Measurements from ENCODE around the gene GNG14.
"Not testable (repeated sequence)": the region's sequence is repeated elsewhere in the genome, so short reads cannot be mapped to it uniquely, and the experiment has no call there.

GNG14 gene

GRCh38 chr19:12667731-12668302, 20.0 kb upstream of the GNG14 start:
- DNase-seq (ENCODE audit: low read depth) = no peak

GRCh38 chr19:12668346-12668745, 19.5 kb upstream of the GNG14 start:
- no peak for DNase-seq (ENCODE audit: low read depth)

DNA sequence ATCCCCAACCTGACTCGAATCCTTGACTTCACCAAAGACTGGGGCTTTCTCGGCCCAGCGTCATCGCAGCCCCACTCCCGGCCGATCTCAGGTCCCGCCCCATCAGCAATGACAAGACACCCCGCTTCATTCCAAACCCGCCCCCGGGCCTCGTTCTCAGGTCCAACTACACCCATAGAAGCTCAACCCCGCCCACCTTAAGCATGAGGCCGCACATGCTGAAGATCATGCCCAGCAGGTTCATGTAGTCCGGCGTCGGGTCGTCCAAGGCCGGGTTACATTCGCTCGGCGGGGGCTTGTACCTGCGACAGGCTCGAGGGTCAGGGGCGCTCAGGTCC, 18.9 kb upstream of the GNG14 start:
- peak; percentile 26 for DNase-seq (ENCODE audit: low read depth)

GRCh38 chr19:12669270-12670158, 18.3 kb upstream of the GNG14 start:
- peak; percentile 66 for DNase-seq (ENCODE audit: low read depth)

DNA sequence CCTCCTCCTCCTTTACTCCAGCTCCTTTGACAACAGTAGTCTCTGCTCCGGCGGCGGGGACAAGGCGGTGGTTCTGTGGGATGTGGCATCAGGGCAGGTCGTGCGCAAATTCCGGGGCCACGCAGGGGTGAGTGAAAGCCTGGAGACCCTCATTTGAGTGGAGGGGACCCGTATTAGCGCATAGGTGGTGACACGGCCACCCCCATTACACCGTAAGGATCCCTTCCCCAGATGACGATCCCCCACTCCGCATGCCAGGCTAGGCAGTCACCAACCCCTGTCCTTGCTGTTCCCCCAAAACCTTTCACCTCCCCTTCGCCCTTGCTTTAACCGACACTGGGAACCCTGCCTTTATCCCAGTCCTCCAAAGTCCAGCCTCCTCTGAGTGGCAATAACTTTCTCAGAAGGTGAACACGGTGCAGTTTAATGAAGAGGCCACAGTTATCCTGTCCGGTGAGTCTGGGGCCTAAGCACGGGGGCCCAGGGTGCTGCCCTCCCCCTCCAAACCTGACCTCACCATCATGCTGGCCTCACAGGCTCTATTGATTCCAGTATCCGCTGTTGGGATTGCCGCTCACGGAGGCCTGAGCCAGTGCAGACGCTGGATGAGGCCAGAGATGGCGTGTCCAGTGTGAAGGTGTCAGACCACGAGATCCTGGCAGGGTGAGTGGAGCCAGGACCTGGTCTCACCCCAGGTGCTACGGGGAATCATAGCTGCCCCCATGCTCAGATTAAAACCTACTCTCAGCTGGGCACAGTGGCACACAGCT, 17.5 kb upstream of the GNG14 start:
- DNase-seq (ENCODE audit: low read depth) = no peak

DNA sequence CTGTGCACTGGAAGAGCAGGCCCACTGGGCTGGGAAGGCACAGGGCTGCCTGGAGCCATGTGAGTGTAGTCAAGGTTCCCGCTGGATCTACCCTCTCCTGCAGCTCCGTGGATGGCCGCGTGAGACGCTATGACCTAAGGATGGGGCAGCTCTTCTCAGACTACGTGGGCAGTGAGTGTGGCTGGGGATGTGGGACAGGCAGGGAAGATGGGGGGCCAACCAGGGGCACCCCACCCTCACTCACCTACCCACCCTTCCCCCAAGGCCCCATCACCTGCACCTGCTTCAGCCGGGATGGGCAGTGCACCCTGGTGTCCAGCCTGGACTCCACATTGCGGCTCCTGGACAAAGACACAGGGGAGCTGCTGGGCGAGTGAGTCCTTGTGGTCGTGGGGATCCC, 15.1 kb upstream of the GNG14 start:
- no peak for DNase-seq (ENCODE audit: low read depth)

DNA sequence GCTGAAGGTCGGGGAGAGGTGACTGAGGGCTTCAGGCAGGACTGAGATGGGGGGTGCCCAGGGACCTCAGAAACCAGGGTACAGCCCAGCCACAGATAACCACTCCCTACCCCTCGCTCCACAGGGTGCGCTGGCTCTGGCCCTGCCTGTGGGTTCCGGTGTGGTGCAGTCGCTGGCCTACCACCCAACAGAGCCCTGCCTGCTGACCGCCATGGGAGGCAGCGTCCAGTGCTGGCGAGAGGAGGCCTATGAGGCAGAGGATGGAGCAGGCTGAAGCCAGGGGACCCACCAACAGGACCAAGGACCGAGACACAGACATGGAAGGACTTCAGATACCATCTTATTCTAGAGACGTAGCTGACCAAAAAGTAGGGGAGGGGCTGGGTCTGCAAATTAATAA, 12.4 kb upstream of the GNG14 start:
- DNase-seq (ENCODE audit: low read depth) = no peak

- DNase-seq (ENCODE audit: low read depth) = no peak
These were observed 11.9 kb upstream of the GNG14 start for GRCh38 chr19:12675940-12676339.

DNA sequence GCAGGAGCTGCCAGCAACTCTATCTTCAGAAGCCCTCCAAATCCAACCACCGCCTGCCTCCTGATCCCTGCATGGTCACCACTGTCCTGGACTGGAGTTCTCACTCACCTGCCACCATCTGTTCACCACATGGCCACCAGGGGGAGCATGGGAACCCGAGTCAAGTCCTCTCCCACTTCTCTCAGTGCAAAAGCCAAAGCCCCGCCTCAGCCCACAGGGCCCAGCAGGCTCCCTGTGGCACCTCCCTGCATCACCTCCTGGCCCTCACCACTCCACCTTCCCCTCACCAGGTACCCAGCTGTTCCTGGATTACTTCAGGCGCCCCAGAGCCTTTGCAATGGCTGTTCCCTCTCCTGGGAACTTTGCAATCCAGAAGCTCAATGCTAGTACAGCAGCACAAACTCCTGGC, 11.4 kb upstream of the GNG14 start:
- DNase-seq (ENCODE audit: low read depth) = peak; percentile 47

DNA sequence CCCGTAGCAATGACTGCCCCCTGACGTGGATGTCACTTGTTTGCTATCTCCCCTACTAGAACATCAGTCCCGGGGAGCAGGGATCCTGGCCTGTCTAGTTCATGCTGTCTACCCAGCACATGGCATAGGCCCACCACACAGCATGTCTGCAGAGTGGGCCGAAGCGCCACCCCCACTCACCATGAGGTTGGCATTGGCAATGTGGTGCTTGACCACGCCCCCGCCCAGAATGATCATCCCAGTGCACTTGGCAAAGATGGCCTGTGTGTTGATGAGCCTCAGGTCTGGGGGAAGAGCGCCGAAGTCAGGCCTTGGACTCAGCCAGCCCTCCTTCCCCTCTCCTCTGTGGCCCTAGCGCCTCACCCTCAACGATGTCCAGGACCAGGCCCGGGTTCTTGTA, 10.9 kb upstream of the GNG14 start:
- no peak for DNase-seq (ENCODE audit: low read depth)

DNA sequence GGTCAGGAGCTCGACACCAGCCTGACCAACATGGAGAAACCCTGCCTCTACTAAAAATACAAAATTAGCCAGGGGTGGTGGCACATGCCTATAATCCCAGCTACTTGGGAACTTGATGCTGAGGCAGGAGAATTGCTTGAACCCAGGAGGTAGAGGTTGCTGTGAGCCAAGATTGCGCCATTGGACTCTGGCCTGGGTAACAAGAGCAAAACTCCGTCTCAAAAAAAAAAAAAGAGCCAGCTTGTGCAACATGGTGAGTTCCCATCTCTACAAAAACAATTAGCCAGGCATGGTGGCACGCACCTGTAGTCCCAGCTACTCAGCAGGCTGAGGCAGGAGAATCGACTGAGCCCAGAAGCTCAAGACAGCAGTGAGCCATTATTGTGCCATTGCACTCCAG, 9.8 kb upstream of the GNG14 start:
- not testable (repeated sequence) for DNase-seq (ENCODE audit: low read depth)

DNA sequence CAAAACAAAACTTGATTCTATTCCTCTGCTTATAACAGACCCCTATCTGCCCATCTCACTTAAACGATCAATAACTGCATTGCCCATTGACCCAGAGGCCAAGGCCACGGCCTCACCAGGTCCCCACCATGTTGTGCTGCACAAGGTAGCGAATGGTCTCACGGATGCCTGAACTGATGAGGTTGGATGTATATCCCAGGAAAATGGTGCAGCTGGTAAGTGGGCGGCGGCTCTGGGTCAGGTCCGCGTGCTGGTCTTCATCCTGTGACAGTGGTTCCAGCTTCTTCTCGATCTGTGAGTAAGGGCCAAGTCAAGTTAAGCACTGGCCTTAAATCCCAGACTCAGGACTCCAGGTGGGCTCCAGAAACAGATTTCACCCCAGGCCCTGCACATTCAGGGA, 7.8 kb upstream of the GNG14 start:
- DNase-seq (ENCODE audit: low read depth) = no peak

GRCh38 chr19:12681074-12681987, 6.5 kb upstream of the GNG14 start, which contains the start of gene DHPS:
Gene DHPS (minus strand): TSS chr19:12681880. CDS start chr19:12681766, 114 bp downstream.
- DNase-seq (ENCODE audit: low read depth) = peak; percentile 97

GRCh38 chr19:12685831-12686230, 2.0 kb upstream of the GNG14 start:
- DNase-seq (ENCODE audit: low read depth) = no peak

- DNase-seq (ENCODE audit: low read depth) = no peak
These were observed 1.2 kb downstream of the GNG14 start for GRCh38 chr19:12689012-12689411.

DNA sequence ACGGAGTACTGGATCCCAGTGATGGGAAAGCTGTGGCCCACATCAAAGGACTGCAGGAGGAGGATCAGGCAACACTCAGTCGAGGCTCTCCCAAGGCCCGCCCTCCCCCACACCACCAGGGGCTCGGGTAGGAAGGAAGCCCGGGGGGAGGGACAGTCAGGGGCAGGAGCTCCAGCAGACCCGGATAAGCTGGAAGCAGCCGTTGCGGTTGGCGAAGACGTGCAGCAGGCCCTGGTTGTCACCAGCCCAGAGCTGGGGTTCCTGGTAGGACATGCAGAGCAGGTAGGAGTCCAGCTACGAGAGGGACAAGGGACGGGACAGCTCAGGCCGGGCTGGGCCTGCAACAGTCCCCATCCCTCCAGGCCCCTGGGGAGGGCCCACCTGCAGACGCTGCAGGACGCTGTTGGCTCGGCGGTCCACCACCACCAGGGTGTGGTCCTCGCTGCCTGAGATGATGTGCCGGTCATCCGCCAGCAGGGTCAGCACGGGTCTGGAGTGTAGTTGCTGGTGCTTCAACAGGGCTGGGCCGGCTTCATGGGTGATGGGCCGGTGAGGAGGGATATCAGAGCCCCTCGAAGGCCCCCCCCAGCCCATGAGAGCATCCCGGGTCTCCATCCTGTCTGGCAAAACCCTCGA, 1.9 kb downstream of the GNG14 start:
- DNase-seq (ENCODE audit: low read depth) = no peak

DNA sequence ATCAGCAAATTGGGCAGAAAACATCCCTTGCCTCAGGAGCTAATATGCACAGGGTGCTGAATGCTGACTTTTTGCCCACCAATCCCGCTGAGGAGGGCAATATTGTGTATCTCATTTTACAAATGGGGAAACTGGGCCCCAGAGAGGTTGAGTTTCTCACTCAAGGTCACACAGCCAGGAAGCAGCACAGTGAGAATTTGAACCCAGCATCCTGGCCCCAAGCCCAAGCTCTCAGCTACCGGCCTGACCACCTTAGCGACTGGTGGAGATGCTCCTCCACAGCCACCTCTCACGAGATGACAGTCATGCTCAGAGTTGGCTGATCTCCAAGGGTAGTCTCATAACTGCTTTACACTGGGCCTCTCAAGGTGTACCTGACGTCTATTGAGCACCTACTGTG, 5.2 kb downstream of the GNG14 start:
- DNase-seq (ENCODE audit: low read depth) = no peak

DNA sequence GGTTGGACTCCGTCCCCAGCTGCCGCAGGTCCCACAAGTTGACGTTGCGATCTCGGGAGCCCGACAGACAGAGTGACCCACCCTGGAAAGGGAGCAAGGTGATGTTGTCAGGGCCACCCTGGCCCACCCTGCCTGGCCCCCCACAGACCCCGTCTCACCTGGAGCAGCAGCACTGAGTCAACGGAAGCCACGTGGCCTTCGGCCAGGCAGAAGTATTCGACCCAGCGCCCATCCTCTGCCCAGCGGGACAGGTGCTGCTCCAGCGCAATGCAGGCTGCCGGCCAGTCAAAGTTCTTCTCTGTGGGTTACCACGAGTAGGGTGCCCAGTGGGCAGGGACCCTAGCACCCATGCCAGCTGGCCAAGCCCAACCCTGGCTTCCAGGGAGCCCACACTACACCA, 6.8 kb downstream of the GNG14 start:
- DNase-seq (ENCODE audit: low read depth) = no peak

DNA sequence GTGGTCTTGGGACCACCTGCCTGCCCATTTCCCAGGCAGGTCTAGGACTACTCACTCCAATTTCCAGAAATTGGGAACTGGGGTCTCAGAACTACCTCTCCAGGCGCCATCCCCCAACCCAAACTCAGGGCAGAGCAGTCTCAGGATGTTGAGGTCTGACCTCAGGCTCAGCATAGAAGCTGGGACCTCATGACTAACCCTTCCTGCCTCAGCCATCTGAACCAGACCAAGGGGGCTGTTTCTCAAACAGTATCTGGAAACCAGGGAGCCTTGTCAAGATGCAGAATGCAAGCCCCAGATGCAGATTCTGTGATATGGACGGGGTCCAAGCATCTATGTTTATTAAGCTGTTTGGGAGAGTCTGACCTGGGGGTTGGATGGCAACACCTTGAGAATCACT, 7.3 kb downstream of the GNG14 start:
- DNase-seq (ENCODE audit: low read depth) = no peak

- no peak for DNase-seq (ENCODE audit: low read depth)
These were observed 7.7 kb downstream of the GNG14 start for GRCh38 chr19:12695514-12695913.

DNA sequence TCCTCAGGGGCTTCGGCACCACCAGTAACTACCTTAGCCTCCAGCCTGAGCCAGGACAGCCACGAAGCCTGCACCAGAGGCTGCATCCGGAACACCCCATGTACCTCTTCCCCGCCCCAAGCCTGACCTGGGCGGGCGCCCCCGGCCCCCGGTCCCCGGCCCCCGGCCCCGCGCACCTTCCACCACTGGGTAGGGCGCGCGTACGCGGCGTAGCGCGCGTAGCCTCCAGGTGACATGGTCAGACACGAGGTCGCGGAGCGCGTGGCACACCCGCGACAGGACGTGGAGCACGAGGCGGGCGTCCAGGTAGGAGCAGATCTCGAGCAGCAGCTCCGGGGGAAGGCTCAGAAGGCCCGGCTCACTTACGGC, 8.2 kb downstream of the GNG14 start:
- DNase-seq (ENCODE audit: low read depth) = no peak
